Karpas-422 (cell line): ENCODE data around the gene SCFD2. TPM values are rescaled to one million over a fixed set of nuclear protein-coding genes. Genes with fewer than 3 reads are reported as not detected.
A peak's percentile ranks its signal among the peaks of the same experiment; 100 is the strongest.

Experiments
- DNase-seq: peaks from one replicate; pipeline ENCODE4 v3.0.0-alpha.2; 2015
- H2AFZ ChIP-seq: fragments of 200-600 bp; sonication (generic); 2 replicates; pipeline ENCODE4 v1.6.1; 2014; ENCODE audit warnings: antibody characterized with exemption, low read length, mixed read lengths
- H3K27ac ChIP-seq: fragments of 200-600 bp; sonication (generic); 2 replicates; pipeline ENCODE4 v1.5.1; 2014; ENCODE audit warnings: mild to moderate bottlenecking, low read length, moderate library complexity
- H3K27me3 ChIP-seq: fragments of 200-600 bp; sonication (generic); 2 replicates; pipeline ENCODE4 v1.6.1; 2014; ENCODE audit warnings: low read length, mixed read lengths
- H3K36me3 ChIP-seq: fragments of 200-600 bp; sonication (generic); 2 replicates; pipeline ENCODE4 v1.6.1; 2014; ENCODE audit warnings: low read length, mixed read lengths; ENCODE audit not compliant: insufficient read depth
- H3K4me1 ChIP-seq: fragments of 200-600 bp; sonication (generic); 2 replicates; pipeline ENCODE4 v1.6.1; 2014; ENCODE audit warnings: mild to moderate bottlenecking, low read length, mixed read lengths
- H3K4me2 ChIP-seq: fragments of 200-600 bp; sonication (generic); 2 replicates; pipeline ENCODE4 v1.6.1; 2014; ENCODE audit warnings: low read length, low read depth, mild to moderate bottlenecking; ENCODE audit not compliant: poor library complexity, severe bottlenecking
- H3K4me3 ChIP-seq: fragments of 200-600 bp; sonication (generic); 2 replicates; pipeline ENCODE4 v1.5.1; 2014; ENCODE audit warnings: mild to moderate bottlenecking, antibody characterized with exemption, low read length, mixed read lengths
- H3K79me2 ChIP-seq: fragments of 200-600 bp; sonication (generic); 2 replicates; pipeline ENCODE4 v1.6.1; 2014; ENCODE audit warnings: mild to moderate bottlenecking, low read length, mixed read lengths
- H3K9ac ChIP-seq: fragments of 200-600 bp; sonication (generic); 2 replicates; pipeline ENCODE4 v1.6.0; 2014; ENCODE audit warnings: low read length
- H3K9me2 ChIP-seq: fragments of 200-600 bp; sonication (generic), shearing (Covaris generic); replicated peaks from 2 replicates; pipeline ENCODE4 v1.6.0; 2014; ENCODE audit warnings: mild to moderate bottlenecking, low read length, moderate library complexity; ENCODE audit not compliant: insufficient read depth
- H3K9me3 ChIP-seq: fragments of 300-700, 200-600 bp; sonication (generic); 2 replicates; pipeline ENCODE4 v1.6.1; 2014; ENCODE audit warnings: low read length, mixed read lengths
- H4K20me1 ChIP-seq: fragments of 200-600 bp; sonication (generic); 2 replicates; pipeline ENCODE4 v1.6.1; 2014; ENCODE audit warnings: mild to moderate bottlenecking, antibody characterized with exemption, low read length, low read depth; ENCODE audit not compliant: insufficient read depth
- total RNA-seq: library from RNA; depleted of rRNA; stranded (reverse); fragments of >200 nt; shearing (Covaris generic); gene quantifications from 2 replicates; pipeline ENCODE4 v1.2.3, GENCODE V29; 2014; ENCODE audit warnings: low replicate concordance

The SCFD2 gene
- total RNA-seq, 1 experiment from 2014 or later: 28.5 TPM

DNA sequence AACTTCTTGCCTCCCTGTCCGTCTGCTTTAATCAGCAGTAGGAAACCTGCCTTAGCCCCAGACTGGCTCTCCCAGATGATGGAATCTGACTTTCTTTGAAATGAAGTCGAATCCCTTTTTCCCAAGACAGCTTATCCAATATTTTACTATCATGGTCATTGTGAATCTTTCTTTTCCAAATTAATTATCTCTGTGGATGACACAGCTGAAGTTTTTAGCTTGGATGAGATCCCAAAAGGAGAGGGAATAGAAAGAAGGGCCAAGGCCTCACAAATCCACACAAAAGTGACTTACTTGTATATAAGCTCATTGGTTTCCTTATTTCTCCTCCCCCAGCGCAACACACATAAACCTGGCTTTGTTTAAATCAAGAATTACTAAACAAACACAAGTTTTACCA lies 403.1 kb downstream of the SCFD2 start:
- no peak for DNase-seq
- Histone ChIP-seq H2AFZ (no peak overlapping the region), H3K27me3 (no peaks in the 10 kb centered on the region), H3K9ac (no peak overlapping the region), H3K27ac (no peak overlapping the region), H3K4me1 (no peaks in the 10 kb centered on the region), H3K4me2 (no peak overlapping the region), H4K20me1 (no peaks in the 10 kb centered on the region), H3K4me3 (no peak overlapping the region), H3K9me2 (no peaks in the 10 kb centered on the region), H3K9me3 (no peaks in the 10 kb centered on the region), H3K79me2 (no peaks in the 10 kb centered on the region), H3K36me3 (no peaks in the 10 kb centered on the region)

DNA sequence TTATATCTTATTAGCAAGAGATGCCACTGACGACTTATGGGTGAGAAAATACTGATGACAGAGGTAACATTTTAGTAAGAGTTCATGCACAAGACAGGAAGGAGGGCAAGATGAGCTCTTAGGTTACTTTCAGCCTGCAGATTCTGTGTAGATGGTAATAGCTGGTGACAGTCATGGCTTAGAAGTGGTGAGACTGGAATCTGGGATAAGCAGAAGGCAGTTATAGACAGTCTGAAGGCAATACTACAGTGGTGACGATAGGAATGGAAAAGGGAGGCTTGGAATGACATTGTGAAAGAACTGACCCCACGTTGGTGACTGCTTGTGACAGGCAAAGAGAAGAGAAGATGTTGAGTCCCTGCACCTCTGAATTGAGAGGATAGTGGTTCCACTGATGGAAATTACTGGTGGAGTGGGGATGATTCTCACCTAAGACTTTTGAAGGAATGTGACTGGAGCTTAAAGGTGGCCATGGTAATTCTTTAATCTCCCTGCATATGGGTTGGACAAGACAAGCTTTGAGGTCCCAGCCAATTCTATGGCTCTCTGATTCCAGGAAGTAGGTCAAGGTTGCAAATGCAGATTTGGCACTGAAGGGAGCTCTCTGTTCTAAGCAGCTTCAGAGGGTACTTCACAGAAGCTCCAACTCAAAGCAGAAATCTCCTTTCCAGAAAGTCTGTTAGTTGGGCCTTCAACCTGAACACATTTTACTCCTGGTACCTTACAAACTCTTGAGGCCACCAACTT lies 404.0 kb downstream of the SCFD2 start:
- Histone ChIP-seq H4K20me1 (no peaks in the 10 kb centered on the region), H3K4me3 (no peak overlapping the region), H3K4me2 (no peak overlapping the region), H3K27ac (no peak overlapping the region), H3K27me3 (no peaks in the 10 kb centered on the region), H3K79me2 (no peaks in the 10 kb centered on the region), H2AFZ (no peak overlapping the region), H3K9me2 (no peaks in the 10 kb centered on the region), H3K4me1 (no peaks in the 10 kb centered on the region), H3K9me3 (no peaks in the 10 kb centered on the region), H3K9ac (no peak overlapping the region), H3K36me3 (no peaks in the 10 kb centered on the region)
- DNase-seq: peak; percentile 34

DNA sequence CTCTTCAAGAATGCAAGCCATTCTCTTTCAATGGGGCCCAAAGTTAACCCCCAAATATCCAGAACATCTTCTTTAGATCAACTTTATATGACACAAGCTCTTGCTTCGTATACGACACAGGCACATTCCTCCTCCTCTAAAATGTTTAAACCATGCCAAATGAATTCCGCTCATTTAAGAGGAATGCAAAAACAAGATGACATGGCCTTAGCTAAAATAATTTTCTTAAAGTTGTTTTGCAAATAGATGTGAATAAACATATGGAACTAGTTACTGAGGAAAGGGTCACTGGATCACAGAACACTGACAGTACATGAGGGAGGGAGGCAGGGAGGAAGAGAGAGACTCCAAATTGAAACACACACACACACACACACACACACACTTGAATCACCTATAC lies 406.3 kb downstream of the SCFD2 start:
- Histone ChIP-seq H3K9me2 (no peaks in the 10 kb centered on the region), H3K27ac (no peak overlapping the region), H3K79me2 (no peaks in the 10 kb centered on the region), H3K4me3 (no peak overlapping the region), H2AFZ (no peak overlapping the region), H3K9me3 (no peaks in the 10 kb centered on the region), H3K36me3 (no peaks in the 10 kb centered on the region), H3K9ac (no peak overlapping the region), H3K4me2 (no peak overlapping the region), H3K27me3 (no peaks in the 10 kb centered on the region), H3K4me1 (no peaks in the 10 kb centered on the region), H4K20me1 (no peaks in the 10 kb centered on the region)
- DNase-seq: no peak

DNA sequence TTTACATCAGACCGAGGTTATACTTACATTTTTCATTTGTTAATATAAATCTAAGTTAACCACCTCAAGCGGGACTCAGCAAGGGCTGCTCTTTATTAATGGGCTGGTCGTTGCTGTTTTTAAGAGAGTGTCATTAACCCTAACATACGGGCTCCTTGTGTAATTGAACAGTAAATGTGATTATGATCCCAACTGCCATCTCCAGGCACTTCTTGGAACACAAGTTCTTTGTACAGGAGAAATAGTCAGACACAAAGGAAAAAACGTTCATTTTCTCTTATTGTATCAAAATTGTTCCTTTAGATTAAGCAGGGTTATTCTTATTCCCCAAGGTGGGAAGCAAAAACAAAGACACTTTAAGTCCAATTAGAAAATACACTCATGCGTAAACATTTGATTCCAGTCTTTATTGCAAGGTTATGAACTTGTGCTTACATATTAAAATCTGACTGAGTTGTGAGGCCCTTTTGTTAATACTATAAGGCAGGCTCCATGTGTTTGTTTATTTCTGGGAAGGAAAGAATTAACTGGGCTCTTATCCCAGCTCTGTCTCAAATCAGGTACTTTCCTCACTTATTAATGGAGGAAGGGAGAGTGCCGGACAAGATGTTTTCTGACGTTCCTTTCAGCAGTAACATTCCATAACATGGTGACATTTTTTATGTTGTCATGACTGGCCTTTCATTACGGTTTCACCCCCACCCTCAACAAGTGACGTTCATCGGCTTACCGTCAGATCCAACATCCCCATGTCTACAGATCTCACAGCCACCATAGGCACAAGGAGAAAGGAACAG lies 407.8 kb downstream of the SCFD2 start:
- Histone ChIP-seq H3K9me3 (no peaks in the 10 kb centered on the region), H2AFZ (no peak overlapping the region), H3K4me2 (no peak overlapping the region), H3K79me2 (no peaks in the 10 kb centered on the region), H3K4me3 (no peak overlapping the region), H3K27ac (no peak overlapping the region), H4K20me1 (no peaks in the 10 kb centered on the region), H3K4me1 (no peaks in the 10 kb centered on the region), H3K9me2 (no peaks in the 10 kb centered on the region), H3K36me3 (no peaks in the 10 kb centered on the region), H3K9ac (no peak overlapping the region), H3K27me3 (no peaks in the 10 kb centered on the region)
- no peak for DNase-seq

DNA sequence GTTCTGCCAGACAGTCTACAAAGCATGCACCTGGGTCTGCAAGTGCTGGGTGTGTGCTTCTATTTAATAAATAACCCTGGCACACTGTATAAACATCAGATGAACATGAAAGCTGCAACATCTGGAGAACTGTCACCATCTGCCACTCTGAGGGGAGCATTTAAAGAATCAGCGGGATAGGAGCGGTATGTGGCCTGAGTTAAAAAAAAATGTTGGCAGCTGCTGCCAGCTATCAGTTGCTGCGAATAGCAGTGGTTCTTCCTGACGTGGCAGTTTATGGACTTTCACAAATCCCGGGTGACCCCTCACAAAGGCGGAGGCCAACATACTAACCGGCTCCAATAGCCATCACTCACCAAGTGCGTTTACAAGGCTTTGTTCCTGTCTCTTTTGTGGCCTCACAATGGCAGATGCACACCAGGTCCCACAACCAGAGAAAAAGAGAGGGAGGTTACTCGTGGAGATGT lies 408.6 kb downstream of the SCFD2 start:
- Histone ChIP-seq H3K9ac (no peak overlapping the region), H3K4me2 (no peak overlapping the region), H3K9me2 (no peaks in the 10 kb centered on the region), H3K36me3 (no peaks in the 10 kb centered on the region), H3K4me3 (no peak overlapping the region), H3K27me3 (no peaks in the 10 kb centered on the region), H3K79me2 (no peaks in the 10 kb centered on the region), H3K9me3 (no peaks in the 10 kb centered on the region), H3K27ac (no peak overlapping the region), H4K20me1 (no peaks in the 10 kb centered on the region), H3K4me1 (no peaks in the 10 kb centered on the region), H2AFZ (no peak overlapping the region)
- no peak for DNase-seq

DNA sequence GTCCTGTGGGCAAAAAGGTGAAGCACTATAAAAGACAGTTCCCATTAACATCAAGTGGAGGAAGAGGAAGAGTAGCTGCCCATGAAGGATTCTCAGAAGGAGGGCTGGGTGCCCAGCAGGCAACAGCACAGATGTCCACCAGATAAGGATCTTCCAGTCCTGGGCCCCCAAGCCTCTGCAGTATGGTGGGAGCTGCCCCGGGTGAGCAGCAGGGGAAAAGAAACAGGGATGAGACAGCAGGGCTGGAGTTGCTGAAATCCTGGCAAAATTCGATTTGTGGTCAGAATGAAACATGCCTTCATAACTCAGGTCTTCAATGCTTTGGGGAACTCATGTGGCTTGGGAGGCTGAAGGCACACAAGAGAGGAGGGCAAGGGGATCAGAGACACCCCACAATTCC lies 409.2 kb downstream of the SCFD2 start:
- H3K9me3 ChIP-seq: no peaks in the 10 kb centered on the region
- H3K27me3 ChIP-seq: no peaks in the 10 kb centered on the region
- H3K36me3 ChIP-seq: no peaks in the 10 kb centered on the region
- DNase-seq: no peak
- no peak overlapping the region for H2AFZ ChIP-seq
- H3K4me1 ChIP-seq: no peaks in the 10 kb centered on the region
- H3K9ac ChIP-seq: no peak overlapping the region
- H4K20me1 ChIP-seq: no peaks in the 10 kb centered on the region
- no peaks in the 10 kb centered on the region for H3K79me2 ChIP-seq
- H3K4me3 ChIP-seq: no peak overlapping the region
- H3K4me2 ChIP-seq: no peak overlapping the region
- no peaks in the 10 kb centered on the region for H3K9me2 ChIP-seq
- H3K27ac ChIP-seq: no peak overlapping the region

DNA sequence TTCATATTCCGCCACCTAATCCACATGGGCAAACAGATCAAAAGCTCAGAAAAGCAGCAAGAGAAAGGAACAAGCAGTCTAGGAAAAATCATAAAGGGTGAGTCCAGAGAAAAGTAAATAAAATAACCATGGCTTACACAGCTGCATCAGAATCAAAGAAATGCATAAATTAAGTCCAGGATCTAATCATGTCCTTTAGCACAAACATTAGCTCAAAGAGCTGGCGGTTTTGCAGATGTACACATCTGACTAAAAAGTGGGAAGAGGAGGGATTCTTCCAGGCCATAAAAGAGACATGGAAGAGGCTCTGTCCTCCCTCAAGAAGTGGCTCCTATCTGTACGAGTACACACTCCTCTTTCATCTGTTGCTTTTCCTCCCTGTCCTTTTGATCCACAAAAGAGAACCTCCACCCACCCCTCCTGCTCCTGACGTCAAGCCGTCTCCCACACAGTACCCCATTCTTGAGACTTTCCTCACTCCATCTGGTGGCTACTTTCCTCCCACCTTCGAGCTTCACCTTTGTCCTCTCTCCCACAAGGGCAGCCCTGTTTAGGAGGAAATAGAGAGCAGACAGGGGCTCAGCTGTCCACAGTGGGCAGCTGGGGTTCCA lies 411.2 kb downstream of the SCFD2 start:
- Histone ChIP-seq H3K4me2 (no peak overlapping the region), H3K36me3 (no peaks in the 10 kb centered on the region)

DNA sequence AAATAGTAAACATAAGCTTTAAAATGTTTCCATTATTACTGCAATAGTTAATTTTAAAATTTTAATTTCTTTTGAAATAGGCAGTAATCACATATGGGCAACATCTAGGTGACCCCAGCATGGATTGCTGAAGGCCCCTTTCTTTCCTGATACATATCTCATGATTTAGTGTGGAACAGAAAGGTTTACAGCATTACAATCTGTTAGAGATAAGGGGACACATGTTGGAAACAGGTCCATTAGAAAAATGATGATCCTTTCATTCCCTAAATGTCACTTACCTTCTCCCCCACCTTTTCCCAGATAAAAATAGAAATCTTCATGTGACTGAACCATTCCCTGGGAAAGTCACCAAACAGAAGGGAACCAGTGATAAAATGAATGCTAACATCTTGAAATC lies 413.3 kb downstream of the SCFD2 start:
- Histone ChIP-seq H3K4me1 (no peaks in the 10 kb centered on the region), H3K79me2 (no peaks in the 10 kb centered on the region), H3K9me2 (no peaks in the 10 kb centered on the region), H3K9ac (no peak overlapping the region), H3K27ac (no peak overlapping the region), H3K4me3 (no peak overlapping the region), H4K20me1 (no peaks in the 10 kb centered on the region), H3K9me3 (no peaks in the 10 kb centered on the region), H3K27me3 (no peaks in the 10 kb centered on the region), H3K36me3 (no peaks in the 10 kb centered on the region), H3K4me2 (no peak overlapping the region), H2AFZ (no peak overlapping the region)
- DNase-seq: no peak

More for the DNA sequence above, 411.2 kb downstream of the SCFD2 start:
- no peak for DNase-seq
- no peaks in the 10 kb centered on the region for H3K9me3 ChIP-seq
- H3K9ac ChIP-seq: no peak overlapping the region
- H3K4me3 ChIP-seq: no peak overlapping the region
- no peaks in the 10 kb centered on the region for H3K27me3 ChIP-seq
- H2AFZ ChIP-seq: no peak overlapping the region
- H3K79me2 ChIP-seq: no peaks in the 10 kb centered on the region
- no peaks in the 10 kb centered on the region for H3K9me2 ChIP-seq
- no peak overlapping the region for H3K27ac ChIP-seq
- no peaks in the 10 kb centered on the region for H4K20me1 ChIP-seq
- no peaks in the 10 kb centered on the region for H3K4me1 ChIP-seq
